Adrenal gland (tissue), 12 donors: ENCODE data around the gene ZNF598. TPM values are rescaled to one million over a fixed set of nuclear protein-coding genes. Genes with fewer than 3 reads are reported as not detected.
A peak's percentile ranks its signal among the peaks of the same experiment; 100 is the strongest.

Source experiments
- DNase-seq, 7 donors: peaks; one replicate each; pipeline ENCODE4 v3.0.0-alpha.2; 2019 to 2020
- H3K27ac ChIP-seq, 5 donors: fragments of 200-600 bp; sonication (generic) in 4 of 5; 1 replicate in 3 of 5; 2 replicates in 2 of 5; pipeline versions ENCODE4 v1.5.1 to v1.8.0; 2016 to 2020; ENCODE audit warnings: mild to moderate bottlenecking in 1 of 5
- H3K27me3 ChIP-seq: fragments of 200-600 bp; 2 replicates; pipeline ENCODE4 v1.8.0; 2021
- H3K36me3 ChIP-seq, 2 donors: fragments of 200-600 bp; replicated peaks in 1 of 2; 1 replicate in 1 of 2; 2 replicates in 1 of 2; pipeline versions ENCODE4 v1.5.1 to v1.8.0; 2018 to 2022
- H3K4me1 ChIP-seq, 2 donors: fragments of 200-600 bp; replicated peaks in 1 of 2; 1 replicate in 1 of 2; 2 replicates in 1 of 2; pipeline versions ENCODE4 v1.5.1 to v1.8.0; 2018 to 2021
- H3K4me3 ChIP-seq, 4 donors: fragments of 200-600 bp; sonication (generic) in 3 of 4; one replicate each; pipeline ENCODE4 v1.5.1; 2016 to 2018
- H3K9me3 ChIP-seq, 3 donors: fragments of 200-600 bp; sonication (generic) in 1 of 3; replicated peaks in 1 of 3; 1 replicate in 2 of 3; 2 replicates in 1 of 3; pipeline versions ENCODE4 v1.5.1 to v1.8.0; 2016 to 2021
- CTCF ChIP-seq, 6 experiments: fragments of 450-650 bp in 4 of 6; fragments of 200-600 bp in 2 of 6; sonication (generic) in 1 of 6; IDR thresholded peaks; 1 replicate in 5 of 6; 2 replicates in 1 of 6; pipeline versions ENCODE4 v1.5.1 to v1.8.0; 2016 to 2021; ENCODE audit warnings: antibody characterized with exemption in 6 of 6, mild to moderate bottlenecking in 2 of 6, moderate library complexity in 1 of 6
- POLR2A ChIP-seq, 2 donors: fragments of 450-650 bp; IDR thresholded peaks; one replicate each; pipeline ENCODE4 v1.6.1; 2017; ENCODE audit warnings: antibody characterized with exemption in 2 of 2, mild to moderate bottlenecking in 2 of 2, moderate library complexity in 1 of 2
- WGBS, 4 donors: extraction: QIAGEN DNeasy Blood & Tissue Kit in 2 of 4; methylation state at CpG; one replicate each; pipeline versions ENCODE4 v1.1.5 to v1.1.7; 2013 to 2017; 5-methylcytosine and 5-hydroxymethylcytosine counted together
- intact Hi-C, 2 donors: fragments of 100-400 bp; cut with DNase I; formaldehyde crosslinking; loops; one replicate each; pipeline versions ENCODE4 v1.14.1 to v1.15.0; 2022 to 2023
- polyA plus RNA-seq, 3 donors: library from polyadenylated mRNA; stranded (reverse); fragments of 200-250 nt in 2 of 3; fragments of 350-450 nt in 1 of 3; fragmentation: Illumina TruSeq in 1 of 3; extraction: RNeasy Lipid Tissue Mini Kit (QIAGEN cat#74804) in 1 of 3; gene quantifications; one replicate each; pipeline ENCODE4 v1.2.3, GENCODE V29; 2013 to 2014
- total RNA-seq, 9 donors: library from RNA; depleted of rRNA in 4 of 9; stranded (reverse); fragments of >200 nt in 4 of 9; fragments of 120-200 nt in 1 of 9; fragmentation: NEBNext Ultra II Directional in 1 of 9; extraction: Animal tissue kit (Norgen Biotek cat#: 25700) in 1 of 9; gene quantifications; one replicate each; pipeline versions ENCODE4 v1.1.0 to v1.2.4, GENCODE V29; 2013 to 2023
- donor health status: healthy with polysubstance abuse.
- donor health status: Bipolar disorder and iron deficiency.
- donor health status: DM: yes; HTN: yes; CAD: no.
- donor health status: DM: no; HTN: no; CAD: no.
- donor health status: DM: no; HTN: no; CAD: no.
- donor health status: DM: yes; HTN: yes; CAD: no.

The ZNF598 gene
- total and polyA plus RNA-seq, 12 donors = 4.7 to 51.5 (median 29.0) TPM

GRCh38 chr16:2008631-2009163 is 924 bp downstream of the ZNF598 start:
- Histone ChIP-seq H3K27me3 (no peaks in the 10 kb centered on the region), H3K36me3 (no peaks in the 10 kb centered on the region), H3K4me3 (peak overlapping the region; percentile 42 to 94 (median 84)), H3K27ac (peak overlapping the region in 4 of 5 donors; percentile 77 to 87 (median 83)), H3K4me1 (peaks cover 24 to 47% of the 10 kb centered on the region in 2 donors), H3K9me3 (no peaks in the 10 kb centered on the region)
- TF ChIP-seq CTCF (IDR thresholded peaks at IDR 0.05) (no peak), POLR2A (IDR thresholded peaks at IDR 0.05) (peak in 1 of 2 donors; percentile 12)
- WGBS, 4 donors = 1 to 2% (median 2%) methylated on average over 12 to 23 of the region's 23 CpGs
- intact Hi-C loops = loop anchor here in 1 of 2 donors (5.0 kb wide), 1 partner anchor 144 kb away; no protein-coding TSS in a partner anchor
- DNase-seq = peak in 1 of 7 donors; percentile 61

GRCh38 chr16:2008009-2008526 is 1.6 kb downstream of the ZNF598 start:
- Histone ChIP-seq H3K27ac (peak overlapping the region in 2 of 5 donors; percentile 37 to 77), H3K4me3 (no peak overlapping the region), H3K4me1 (peaks cover 24 to 49% of the 10 kb centered on the region in 2 donors), H3K27me3 (no peaks in the 10 kb centered on the region), H3K9me3 (no peaks in the 10 kb centered on the region), H3K36me3 (peaks cover 0 to 4% of the 10 kb centered on the region in 2 donors)
- intact Hi-C loops = loop anchor here in 1 of 2 donors (5.0 kb wide), 1 partner anchor 144 kb away; no protein-coding TSS in a partner anchor
- DNase-seq = no peak
- 39 to 53% (median 45%) methylated on average over 11 to 15 of the region's 15 CpGs for WGBS, 4 donors
- TF ChIP-seq POLR2A (IDR thresholded peaks at IDR 0.05) = no peak
- TF ChIP-seq CTCF (IDR thresholded peaks at IDR 0.05) = no peak

DNA sequence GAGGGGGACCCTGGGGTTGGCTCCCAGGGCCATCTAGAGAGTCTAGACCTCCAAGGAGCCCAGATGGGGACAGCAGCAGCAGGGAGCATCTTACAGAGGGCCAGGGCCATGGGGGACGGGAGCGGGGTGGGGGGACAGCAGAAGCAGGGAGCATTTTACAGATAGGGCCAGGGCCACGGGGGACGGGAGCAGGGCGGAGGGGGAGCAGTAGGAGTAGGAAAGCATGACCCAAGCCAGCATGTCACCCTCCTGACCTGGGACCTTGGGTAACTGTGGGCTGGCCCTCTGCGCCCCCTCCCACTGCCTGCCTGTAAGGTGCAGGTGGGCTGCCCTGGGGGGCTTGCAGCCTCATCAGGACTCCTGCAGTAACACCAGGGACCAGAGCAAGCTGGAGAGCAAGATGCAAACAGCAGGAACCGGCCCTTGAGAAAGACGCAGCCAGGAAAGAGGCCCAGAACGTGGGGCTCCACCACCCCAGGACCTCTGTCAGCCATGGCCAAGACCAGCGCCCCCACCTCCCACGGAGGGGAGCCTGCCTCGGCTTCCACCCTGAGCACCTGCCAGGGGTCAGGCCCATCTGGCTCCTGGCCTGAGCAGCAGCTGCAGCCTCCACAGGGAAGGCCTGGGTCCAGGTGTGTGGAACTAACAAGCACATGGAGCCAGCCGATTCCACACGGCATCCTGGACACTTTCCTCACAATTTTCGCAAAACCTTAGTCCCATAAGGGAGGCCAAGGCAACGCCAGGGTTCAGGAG is 2.4 kb downstream of the ZNF598 start:
- intact Hi-C loops = loop anchor here in 1 of 2 donors (5.0 kb wide), 1 partner anchor 145 kb away; no protein-coding TSS in a partner anchor
- Histone ChIP-seq H3K9me3 (no peaks in the 10 kb centered on the region), H3K36me3 (peaks cover 0 to 12% of the 10 kb centered on the region in 2 donors), H3K4me3 (no peak overlapping the region), H3K27ac (no peak overlapping the region), H3K27me3 (no peaks in the 10 kb centered on the region), H3K4me1 (peaks cover 24 to 49% of the 10 kb centered on the region in 2 donors)
- no peak for TF ChIP-seq POLR2A (IDR thresholded peaks at IDR 0.05)
- no peak for TF ChIP-seq CTCF (IDR thresholded peaks at IDR 0.05)
- DNase-seq = no peak
- WGBS, 4 donors = 54 to 88% (median 78%) methylated on average over 7 to 16 of the region's 16 CpGs

DNA sequence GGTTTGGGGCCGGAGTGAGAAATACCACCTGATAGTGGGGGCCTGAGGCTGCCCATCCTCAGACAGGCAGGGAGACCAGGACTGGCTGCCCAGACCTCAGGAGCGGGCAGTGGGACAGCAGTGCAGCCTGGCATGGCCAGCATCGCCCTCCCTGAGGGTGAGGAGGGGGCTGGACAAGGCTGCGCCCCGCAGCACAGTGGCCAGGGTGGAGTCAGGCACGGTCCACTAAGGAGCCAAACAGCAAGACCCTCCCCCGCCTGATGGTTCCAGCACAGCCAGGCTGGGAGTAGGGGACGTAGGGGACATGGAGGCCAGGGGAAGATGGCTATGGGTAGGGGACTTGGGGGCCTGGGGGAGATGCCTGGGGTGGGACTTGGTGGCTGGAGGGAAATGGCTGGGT is 3.3 kb downstream of the ZNF598 start:
- no peak for TF ChIP-seq POLR2A (IDR thresholded peaks at IDR 0.05)
- no peak for TF ChIP-seq CTCF (IDR thresholded peaks at IDR 0.05)
- peaks cover 24 to 49% of the 10 kb centered on the region in 2 donors for H3K4me1 ChIP-seq

More for the DNA sequence above, 3.3 kb downstream of the ZNF598 start:
- Histone ChIP-seq H3K9me3 (no peaks in the 10 kb centered on the region), H3K4me3 (no peak overlapping the region), H3K36me3 (peaks cover 0 to 22% of the 10 kb centered on the region in 2 donors), H3K27ac (no peak overlapping the region), H3K27me3 (no peaks in the 10 kb centered on the region)
- no peak for DNase-seq
- 84 to 97% (median 89%) methylated on average over 4 to 8 of the region's 8 CpGs for WGBS, 4 donors
- intact Hi-C loops = loop anchor here in 1 of 2 donors (5.0 kb wide), 1 partner anchor 146 kb away; no protein-coding TSS in a partner anchor
